H9 (cell line): ENCODE results near the gene LPP. TPM values are rescaled to one million over a fixed set of nuclear protein-coding genes. Genes with fewer than 3 reads are reported as not detected.

ENCODE experiments used
- DNase-seq: peaks from one replicate; pipeline ENCODE4 v3.0.0-alpha.2; 2017
- H2AFZ ChIP-seq: one replicate; pipeline ENCODE4 v1.6.1; 2013; ENCODE audit warnings: mild to moderate bottlenecking, low read length, control low read depth, moderate library complexity
- H2AK5ac ChIP-seq: 2 replicates; pipeline ENCODE4 v1.6.1; 2013; ENCODE audit warnings: low read length, control low read depth, mixed read lengths; ENCODE audit not compliant: insufficient read length
- H2BK120ac ChIP-seq: one replicate; pipeline ENCODE4 v1.6.1; 2013; ENCODE audit warnings: low read depth, mild to moderate bottlenecking, low read length, control low read depth, inconsistent platforms; ENCODE audit not compliant: poor library complexity, severe bottlenecking
- H2BK12ac ChIP-seq: 2 replicates; pipeline ENCODE4 v1.6.1; 2013; ENCODE audit warnings: low read length, control low read depth, mixed read lengths, low read depth; ENCODE audit not compliant: insufficient read length
- H2BK15ac ChIP-seq: 2 replicates; pipeline ENCODE4 v1.6.1; 2013; ENCODE audit warnings: low read depth, low read length, control low read depth
- H2BK20ac ChIP-seq: one replicate; pipeline ENCODE4 v1.6.1; 2013; ENCODE audit warnings: low read depth, mild to moderate bottlenecking, low read length, control low read depth, inconsistent platforms; ENCODE audit not compliant: poor library complexity, severe bottlenecking
- H2BK5ac ChIP-seq: 2 replicates; pipeline ENCODE4 v1.6.1; 2013; ENCODE audit warnings: low read length, control low read depth, mixed read lengths; ENCODE audit not compliant: insufficient read length
- H3K14ac ChIP-seq: 2 replicates; pipeline ENCODE4 v1.6.1; 2013; ENCODE audit warnings: low read length, control low read depth; ENCODE audit not compliant: insufficient read depth
- H3K18ac ChIP-seq: 2 replicates; pipeline ENCODE4 v1.6.1; 2013; ENCODE audit warnings: low read depth, mild to moderate bottlenecking, mixed read lengths, low read length, control low read depth; ENCODE audit not compliant: insufficient read length
- H3K23ac ChIP-seq: 2 replicates; pipeline ENCODE4 v1.6.1; 2013; ENCODE audit warnings: low read length, control low read depth, mixed read lengths, low read depth; ENCODE audit not compliant: insufficient read length
- H3K23me2 ChIP-seq: 2 replicates; pipeline ENCODE4 v1.6.1; 2013; ENCODE audit warnings: low read depth, mild to moderate bottlenecking, mixed read lengths, low read length, control low read depth; ENCODE audit not compliant: insufficient read length, poor library complexity, severe bottlenecking
- H3K27ac ChIP-seq: 2 replicates; pipeline ENCODE4 v1.5.1; 2013; ENCODE audit warnings: low read length, control low read depth, mixed read lengths, low read depth; ENCODE audit not compliant: insufficient read length
- H3K27me3 ChIP-seq: 2 replicates; pipeline ENCODE4 v1.6.1; 2013; ENCODE audit warnings: low read length, control low read depth, inconsistent platforms; ENCODE audit not compliant: insufficient read depth
- H3K4ac ChIP-seq: 2 replicates; pipeline ENCODE4 v1.6.1; 2013; ENCODE audit warnings: low read depth, mild to moderate bottlenecking, control low read depth, inconsistent platforms, low read length, moderate library complexity
- H3K4me1 ChIP-seq: 2 replicates; pipeline ENCODE4 v1.6.1; 2013; ENCODE audit warnings: low read length, control low read depth, inconsistent platforms; ENCODE audit not compliant: insufficient read depth
- H3K4me2 ChIP-seq: 2 replicates; pipeline ENCODE4 v1.6.1; 2013; ENCODE audit warnings: low read length, control low read depth, mixed read lengths; ENCODE audit not compliant: insufficient read length, insufficient read depth
- H3K56ac ChIP-seq: 2 replicates; pipeline ENCODE4 v1.6.1; 2013; ENCODE audit warnings: low read depth, mild to moderate bottlenecking, mixed read lengths, low read length, control low read depth; ENCODE audit not compliant: insufficient read length
- H3K79me1 ChIP-seq: 2 replicates; pipeline ENCODE4 v1.6.1; 2013; ENCODE audit warnings: low read depth, mild to moderate bottlenecking, moderate library complexity, low read length, control low read depth, inconsistent platforms; ENCODE audit not compliant: insufficient read depth, poor library complexity, severe bottlenecking
- H3K79me2 ChIP-seq: 2 replicates; pipeline ENCODE4 v1.6.1; 2013; ENCODE audit warnings: low read length, control low read depth, inconsistent platforms; ENCODE audit not compliant: insufficient read depth
- H3K9ac ChIP-seq: 2 replicates; pipeline ENCODE4 v1.6.1; 2013; ENCODE audit warnings: low read length, control low read depth, mixed read lengths; ENCODE audit not compliant: insufficient read length; ENCODE audit errors: extremely low read depth
- H3K9me3 ChIP-seq: one replicate; pipeline ENCODE4 v1.6.1; 2013; ENCODE audit warnings: low read depth, low read length, inconsistent platforms; ENCODE audit not compliant: control insufficient read depth
- H3T11ph ChIP-seq: one replicate; pipeline ENCODE4 v1.6.1; 2013; ENCODE audit warnings: mild to moderate bottlenecking, low read length, control low read depth, inconsistent platforms
- H4K20me1 ChIP-seq: one replicate; pipeline ENCODE4 v1.6.1; 2013; ENCODE audit not compliant: control insufficient read depth, insufficient read length, insufficient read depth
- H4K5ac ChIP-seq: 2 replicates; pipeline ENCODE4 v1.6.1; 2013; ENCODE audit warnings: low read depth, mild to moderate bottlenecking, mixed read lengths, low read length, control low read depth; ENCODE audit not compliant: insufficient read length
- H4K8ac ChIP-seq: replicated peaks from 2 replicates; pipeline ENCODE4 v1.6.1; 2013; ENCODE audit warnings: low read length, control low read depth, mixed read lengths, low read depth; ENCODE audit not compliant: insufficient read length
- H4K91ac ChIP-seq: 2 replicates; pipeline ENCODE4 v1.6.1; 2013; ENCODE audit warnings: low read depth, mild to moderate bottlenecking, moderate library complexity, mixed read lengths, low read length, control low read depth; ENCODE audit not compliant: insufficient read length
- H3K27ac Mint-ChIP-seq, 3 experiments: 2 replicates in 2 of 3; 3 replicates in 1 of 3; pipeline ENCODE4 v1.8.0; 2020 to 2021; ENCODE audit warnings: mixed read lengths in 3 of 3, mild to moderate bottlenecking in 1 of 3, moderate library complexity in 1 of 3
- H3K27me3 Mint-ChIP-seq: 2 replicates; pipeline ENCODE4 v1.8.0; 2021; ENCODE audit warnings: low read depth, mild to moderate bottlenecking, moderate library complexity, mixed read lengths
- H3K36me3 Mint-ChIP-seq, 3 experiments: 2 replicates in 2 of 3; 3 replicates in 1 of 3; pipeline ENCODE4 v1.8.0; 2020 to 2021; ENCODE audit warnings: low read depth in 3 of 3, mixed read lengths in 3 of 3; ENCODE audit not compliant: insufficient read depth in 1 of 3
- H3K4me1 Mint-ChIP-seq, 2 experiments: 2 replicates each; pipeline ENCODE4 v1.8.0; 2020; ENCODE audit warnings: mixed read lengths in 2 of 2
- H3K4me3 Mint-ChIP-seq, 2 experiments: 2 replicates in 1 of 2; 3 replicates in 1 of 2; pipeline ENCODE4 v1.8.0; 2020 to 2021; ENCODE audit warnings: mild to moderate bottlenecking in 2 of 2, mixed read lengths in 2 of 2, moderate library complexity in 1 of 2
- H3K9me3 Mint-ChIP-seq, 2 experiments: 2 replicates in 1 of 2; 3 replicates in 1 of 2; pipeline ENCODE4 v1.8.0; 2020; ENCODE audit warnings: mild to moderate bottlenecking in 2 of 2, mixed read lengths in 2 of 2, moderate library complexity in 1 of 2
- WGBS: extraction: QIAGEN DNeasy Blood & Tissue Kit; methylation state at CpG from one replicate; pipeline ENCODE4 v1.1.7; 2013; ENCODE audit warnings: missing lambda C conversion rate, low lambda C conversion rate, mixed read lengths; ENCODE audit not compliant: insufficient read length; ENCODE audit errors: extremely low coverage; 5-methylcytosine and 5-hydroxymethylcytosine counted together
- total RNA-seq: library from RNA; stranded (reverse); gene quantifications from 2 replicates; pipeline ENCODE4 v1.2.1, GENCODE V29; 2021
- TF ChIP-seq, protein P1 (sequence below): fragments of 200-600 bp; sonication (generic); conservative IDR thresholded peaks from 3 replicates; pipeline ENCODE4 v1.8.0; 2021; ENCODE audit warnings: antibody characterized with exemption, mild to moderate bottlenecking

Gene LPP
- total RNA-seq, 1 experiment from 2014 or later = 64.6 TPM

DNA sequence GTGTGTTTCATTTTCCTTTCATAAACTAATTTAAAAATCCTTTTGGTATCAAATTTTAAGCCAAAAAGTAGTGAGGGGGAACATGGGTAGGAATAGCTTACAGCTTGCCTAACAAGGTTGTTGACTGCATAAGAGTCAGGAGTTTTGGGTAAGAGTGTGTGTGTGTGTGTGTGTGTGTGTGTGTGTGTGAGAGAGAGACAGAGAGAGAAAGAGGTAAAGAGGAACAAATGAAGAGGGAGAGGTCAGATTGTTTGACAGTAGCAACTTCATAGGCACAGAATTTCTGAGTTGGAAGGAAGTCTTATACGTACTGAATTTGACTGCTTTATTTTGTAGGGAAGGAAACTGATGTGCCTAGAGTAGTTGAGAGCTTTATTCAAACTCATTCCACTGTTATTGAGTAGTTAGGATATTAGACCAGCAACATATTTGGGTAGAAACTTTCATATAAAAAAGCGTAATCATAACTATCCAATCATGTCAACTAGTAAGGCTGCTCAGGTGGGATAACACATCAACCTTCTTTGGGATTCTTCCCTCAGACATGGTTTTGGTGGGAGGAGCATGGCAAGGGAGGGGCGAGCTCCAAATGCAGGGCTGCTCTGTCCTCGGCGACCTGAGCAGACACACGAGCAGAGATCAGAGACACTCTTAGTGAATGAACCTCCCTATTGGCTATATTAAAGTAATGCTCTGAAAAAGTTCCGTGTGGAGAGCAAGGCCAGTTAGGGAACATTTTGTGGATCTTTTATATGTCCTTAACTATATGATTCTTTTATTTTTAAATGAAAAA, 86.4 kb downstream of the LPP start:
- H3K14ac ChIP-seq = no peak overlapping the region
- no peaks in the 10 kb centered on the region; the same call in 1 of the 2 replicates for H3K79me2 ChIP-seq
- H4K5ac ChIP-seq = no peak overlapping the region
- no peak overlapping the region for H3K18ac ChIP-seq
- Mint-ChIP-seq H3K27me3 (no peaks in the 10 kb centered on the region), H3K4me1 (peaks cover 16% of the 10 kb centered on the region in 2 experiments), H3K4me3 (no peak overlapping the region), H3K27ac (peak overlapping the region in 2 of 3 experiments; percentile 4 to 9; a peak in 1 of 7 replicates), H3K9me3 (no peaks in the 10 kb centered on the region), H3K36me3 (no peaks in the 10 kb centered on the region; a peak in 1 of 7 replicates)
- TF ChIP-seq, protein P1, sequence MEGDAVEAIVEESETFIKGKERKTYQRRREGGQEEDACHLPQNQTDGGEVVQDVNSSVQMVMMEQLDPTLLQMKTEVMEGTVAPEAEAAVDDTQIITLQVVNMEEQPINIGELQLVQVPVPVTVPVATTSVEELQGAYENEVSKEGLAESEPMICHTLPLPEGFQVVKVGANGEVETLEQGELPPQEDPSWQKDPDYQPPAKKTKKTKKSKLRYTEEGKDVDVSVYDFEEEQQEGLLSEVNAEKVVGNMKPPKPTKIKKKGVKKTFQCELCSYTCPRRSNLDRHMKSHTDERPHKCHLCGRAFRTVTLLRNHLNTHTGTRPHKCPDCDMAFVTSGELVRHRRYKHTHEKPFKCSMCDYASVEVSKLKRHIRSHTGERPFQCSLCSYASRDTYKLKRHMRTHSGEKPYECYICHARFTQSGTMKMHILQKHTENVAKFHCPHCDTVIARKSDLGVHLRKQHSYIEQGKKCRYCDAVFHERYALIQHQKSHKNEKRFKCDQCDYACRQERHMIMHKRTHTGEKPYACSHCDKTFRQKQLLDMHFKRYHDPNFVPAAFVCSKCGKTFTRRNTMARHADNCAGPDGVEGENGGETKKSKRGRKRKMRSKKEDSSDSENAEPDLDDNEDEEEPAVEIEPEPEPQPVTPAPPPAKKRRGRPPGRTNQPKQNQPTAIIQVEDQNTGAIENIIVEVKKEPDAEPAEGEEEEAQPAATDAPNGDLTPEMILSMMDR = no peak
- no peak for DNase-seq
- H3K4me1 ChIP-seq = no peaks in the 10 kb centered on the region; the same call in 1 of the 2 replicates
- H2BK15ac ChIP-seq = no peak overlapping the region
- H3K9me3 ChIP-seq = no peaks in the 10 kb centered on the region
- no peak overlapping the region for H3K4me2 ChIP-seq
- H3K23me2 ChIP-seq = no peaks in the 10 kb centered on the region
- H3K4ac ChIP-seq = no peak overlapping the region
- no peak overlapping the region for H2BK12ac ChIP-seq
- H4K20me1 ChIP-seq = no peaks in the 10 kb centered on the region
- H3K56ac ChIP-seq = no peak overlapping the region
- H3T11ph ChIP-seq = no peak overlapping the region
- H3K79me1 ChIP-seq = no peaks in the 10 kb centered on the region
- no peak overlapping the region for H4K91ac ChIP-seq
- H4K8ac ChIP-seq = no peak overlapping the region
- no CpG with 5 or more reads among the region's 7 CpGs for WGBS
- H2BK5ac ChIP-seq = no peak overlapping the region
- H3K9ac ChIP-seq = no peak overlapping the region
- no peak overlapping the region for H2BK20ac ChIP-seq
- no peak overlapping the region for H2AK5ac ChIP-seq
- H3K23ac ChIP-seq = no peak overlapping the region
- H2AFZ ChIP-seq = no peak overlapping the region
- H3K27me3 ChIP-seq = no peaks in the 10 kb centered on the region
- no peak overlapping the region for H2BK120ac ChIP-seq
- H3K27ac ChIP-seq = no peak overlapping the region
